WTC11 (cell line): Measurements from ENCODE around the gene GAREM2. TPM values are rescaled to one million over a fixed set of nuclear protein-coding genes. Genes with fewer than 3 reads are reported as not detected.

ENCODE experiments used
- ATAC-seq: fragments of 200-7000 bp; cut with Tn5 transposase; 2 replicates; pipeline ENCODE4 v1.10.0; 2021; ENCODE audit warnings: mild to moderate bottlenecking, moderate library complexity
- CTCF ChIA-PET: fragments of 300-600 bp; sonication (Branson Sonifier 250); formaldehyde crosslinking; loops from one replicate; lab custom pipeline; 2021; ENCODE audit warnings: antibody characterized with exemption; lab: Charles Lee
- POLR2A ChIA-PET: fragments of 350-600 bp; sonication (Branson Sonifier 250); formaldehyde crosslinking; loops from one replicate; lab custom pipeline; 2021; ENCODE audit warnings: antibody characterized with exemption; lab: Charles Lee
- DNase-seq: peaks from one replicate; pipeline ENCODE4 v3.0.0; 2021; ENCODE audit warnings: low spot score
- H3K27ac Mint-ChIP-seq: 2 replicates; pipeline ENCODE4 v1.8.0; 2021; ENCODE audit warnings: mixed read lengths
- H3K27me3 Mint-ChIP-seq: 2 replicates; pipeline ENCODE4 v1.8.0; 2021; ENCODE audit warnings: low read depth, mild to moderate bottlenecking, moderate library complexity, mixed read lengths
- H3K36me3 Mint-ChIP-seq: 2 replicates; pipeline ENCODE4 v1.8.0; 2021; ENCODE audit warnings: mixed read lengths
- H3K4me1 Mint-ChIP-seq: 2 replicates; pipeline ENCODE4 v1.8.0; 2022; ENCODE audit warnings: mixed read lengths
- H3K4me3 Mint-ChIP-seq: 2 replicates; pipeline ENCODE4 v1.8.0; 2021; ENCODE audit warnings: mild to moderate bottlenecking, moderate library complexity, mixed read lengths
- H3K9me3 Mint-ChIP-seq: 2 replicates; pipeline ENCODE4 v1.8.0; 2021; ENCODE audit warnings: mixed read lengths
- CBFB ChIP-seq: sonication (generic); formaldehyde crosslinking; IDR thresholded peaks from 2 replicates; pipeline ENCODE4 v1.8.1; 2022; ENCODE audit warnings: mild to moderate bottlenecking, low read depth, missing genetic modification reagents
- CREB1 ChIP-seq: sonication (generic); formaldehyde crosslinking; IDR thresholded peaks from 2 replicates; pipeline ENCODE4 v1.8.0; 2023; ENCODE audit warnings: mild to moderate bottlenecking, missing genetic modification reagents
- CREM ChIP-seq: sonication (generic); formaldehyde crosslinking; IDR thresholded peaks from 2 replicates; pipeline ENCODE4 v1.8.1; 2022; ENCODE audit warnings: mild to moderate bottlenecking, missing genetic modification reagents, moderate library complexity
- ETV6 ChIP-seq: sonication (generic); formaldehyde crosslinking; IDR thresholded peaks from 2 replicates; pipeline ENCODE4 v1.8.1; 2022; ENCODE audit warnings: mild to moderate bottlenecking, missing genetic modification reagents
- FOXJ3 ChIP-seq: sonication (generic); formaldehyde crosslinking; IDR thresholded peaks from 2 replicates; pipeline ENCODE4 v1.9.0; 2021; ENCODE audit warnings: missing genetic modification reagents, mild to moderate bottlenecking, borderline replicate concordance
- FOXP1 ChIP-seq: sonication (generic); formaldehyde crosslinking; IDR thresholded peaks from 2 replicates; pipeline ENCODE4 v1.8.0; 2022; ENCODE audit warnings: missing genetic modification reagents, mild to moderate bottlenecking, moderate library complexity, borderline replicate concordance
- GRHL2 ChIP-seq: fragments of 250-450 bp; sonication (Bioruptor Pico); IDR thresholded peaks from 2 replicates; pipeline ENCODE4 v1.8.0; 2022; ENCODE audit warnings: mild to moderate bottlenecking, moderate library complexity; ENCODE audit not compliant: insufficient replicate concordance, severe bottlenecking
- GTF2I ChIP-seq: fragments of 250-450 bp; sonication (Bioruptor Pico); conservative IDR thresholded peaks from 2 replicates; pipeline ENCODE4 v1.4.0; 2021; ENCODE audit warnings: mild to moderate bottlenecking
- NFYB ChIP-seq: sonication (generic); formaldehyde crosslinking; conservative IDR thresholded peaks from 2 replicates; pipeline ENCODE4 v1.8.0; 2022; ENCODE audit warnings: low read depth, missing genetic modification reagents
- NR2C2 ChIP-seq: sonication (generic); formaldehyde crosslinking; IDR thresholded peaks from 2 replicates; pipeline ENCODE4 v1.8.0; 2022; ENCODE audit warnings: mild to moderate bottlenecking, missing genetic modification reagents
- RELA ChIP-seq: sonication (generic); formaldehyde crosslinking; IDR thresholded peaks from 2 replicates; pipeline ENCODE4 v1.8.1; 2022; ENCODE audit warnings: missing genetic modification reagents, mild to moderate bottlenecking, borderline replicate concordance
- SMAD3 ChIP-seq: sonication (generic); formaldehyde crosslinking; IDR thresholded peaks from 2 replicates; pipeline ENCODE4 v1.8.0; 2022; ENCODE audit warnings: missing genetic modification reagents, mild to moderate bottlenecking, borderline replicate concordance
- SMAD4 ChIP-seq: sonication (generic); formaldehyde crosslinking; IDR thresholded peaks from 2 replicates; pipeline ENCODE4 v1.8.0; 2022; ENCODE audit warnings: mild to moderate bottlenecking, missing genetic modification reagents
- SOX15 ChIP-seq: fragments of 250-450 bp; sonication (Bioruptor Pico); IDR thresholded peaks from 2 replicates; pipeline ENCODE4 v1.9.0; 2021; ENCODE audit warnings: mild to moderate bottlenecking
- ZNF138 ChIP-seq: sonication (generic); formaldehyde crosslinking; conservative IDR thresholded peaks from 2 replicates; pipeline ENCODE4 v1.8.1; 2022; ENCODE audit warnings: mild to moderate bottlenecking, moderate library complexity, missing genetic modification reagents
- ZNF219 ChIP-seq: sonication (generic); formaldehyde crosslinking; IDR thresholded peaks from 2 replicates; pipeline ENCODE4 v1.8.0; 2023; ENCODE audit warnings: missing genetic modification reagents, mild to moderate bottlenecking, borderline replicate concordance
- ZNF396 ChIP-seq: fragments of 250-450 bp; sonication (Bioruptor Pico); IDR thresholded peaks from 2 replicates; pipeline ENCODE4 v1.8.0; 2021; ENCODE audit warnings: mild to moderate bottlenecking, moderate library complexity, borderline replicate concordance
- total RNA-seq: library from RNA; stranded (reverse); gene quantifications from 3 replicates; pipeline ENCODE4 v1.2.3, GENCODE V29; 2021
- TF ChIP-seq, protein P1 (sequence below): fragments of 250-450 bp; sonication (Bioruptor Pico); IDR thresholded peaks from 2 replicates; pipeline ENCODE4 v1.9.0; 2021; ENCODE audit warnings: mild to moderate bottlenecking
- TF ChIP-seq, protein P2 (sequence below): sonication (generic); formaldehyde crosslinking; IDR thresholded peaks from 2 replicates; pipeline ENCODE4 v1.8.1; 2022; ENCODE audit warnings: mild to moderate bottlenecking, moderate library complexity, missing genetic modification reagents
- TF ChIP-seq, protein P3 (sequence below): fragments of 200-600 bp; IDR thresholded peaks from 2 replicates; pipeline ENCODE4 v1.8.0; 2022; ENCODE audit warnings: antibody characterized with exemption

Gene GAREM2
- total RNA-seq, 1 experiment from 2014 or later, result 17.4 TPM

DNA sequence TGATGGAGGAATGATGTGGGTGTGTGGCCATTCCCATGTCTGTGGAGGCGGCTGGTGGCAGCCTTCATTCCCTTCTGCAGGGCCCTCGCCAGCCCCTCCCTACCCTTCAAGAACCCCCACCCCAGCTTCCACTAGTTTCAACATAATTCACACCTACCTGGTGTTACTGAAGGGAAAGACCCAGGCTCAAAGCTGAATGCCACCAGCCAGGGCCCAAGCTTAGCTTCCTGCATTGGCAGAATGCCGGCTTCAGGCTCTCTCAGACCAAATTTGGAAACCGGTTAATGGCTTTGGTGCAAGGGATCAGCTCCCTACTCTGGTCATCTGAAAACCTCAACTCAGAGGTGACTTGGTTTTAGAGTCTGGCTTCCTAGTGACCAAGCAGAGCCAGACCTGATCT is 16.9 kb downstream of the GAREM2 start (continued):
- TF ChIP-seq, protein P1, sequence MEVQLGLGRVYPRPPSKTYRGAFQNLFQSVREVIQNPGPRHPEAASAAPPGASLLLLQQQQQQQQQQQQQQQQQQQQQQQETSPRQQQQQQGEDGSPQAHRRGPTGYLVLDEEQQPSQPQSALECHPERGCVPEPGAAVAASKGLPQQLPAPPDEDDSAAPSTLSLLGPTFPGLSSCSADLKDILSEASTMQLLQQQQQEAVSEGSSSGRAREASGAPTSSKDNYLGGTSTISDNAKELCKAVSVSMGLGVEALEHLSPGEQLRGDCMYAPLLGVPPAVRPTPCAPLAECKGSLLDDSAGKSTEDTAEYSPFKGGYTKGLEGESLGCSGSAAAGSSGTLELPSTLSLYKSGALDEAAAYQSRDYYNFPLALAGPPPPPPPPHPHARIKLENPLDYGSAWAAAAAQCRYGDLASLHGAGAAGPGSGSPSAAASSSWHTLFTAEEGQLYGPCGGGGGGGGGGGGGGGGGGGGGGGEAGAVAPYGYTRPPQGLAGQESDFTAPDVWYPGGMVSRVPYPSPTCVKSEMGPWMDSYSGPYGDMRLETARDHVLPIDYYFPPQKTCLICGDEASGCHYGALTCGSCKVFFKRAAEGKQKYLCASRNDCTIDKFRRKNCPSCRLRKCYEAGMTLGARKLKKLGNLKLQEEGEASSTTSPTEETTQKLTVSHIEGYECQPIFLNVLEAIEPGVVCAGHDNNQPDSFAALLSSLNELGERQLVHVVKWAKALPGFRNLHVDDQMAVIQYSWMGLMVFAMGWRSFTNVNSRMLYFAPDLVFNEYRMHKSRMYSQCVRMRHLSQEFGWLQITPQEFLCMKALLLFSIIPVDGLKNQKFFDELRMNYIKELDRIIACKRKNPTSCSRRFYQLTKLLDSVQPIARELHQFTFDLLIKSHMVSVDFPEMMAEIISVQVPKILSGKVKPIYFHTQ (CRISPR knock-in tag), result no peak
- TF ChIP-seq FOXP1 (CRISPR knock-in tag) (no peak), ETV6 (CRISPR knock-in tag) (no peak), FOXJ3 (CRISPR knock-in tag) (no peak), ZNF219 (no peak), NR2C2 (CRISPR knock-in tag) (no peak)
- TF ChIP-seq, all 79 proteins: peak for 0

DNA sequence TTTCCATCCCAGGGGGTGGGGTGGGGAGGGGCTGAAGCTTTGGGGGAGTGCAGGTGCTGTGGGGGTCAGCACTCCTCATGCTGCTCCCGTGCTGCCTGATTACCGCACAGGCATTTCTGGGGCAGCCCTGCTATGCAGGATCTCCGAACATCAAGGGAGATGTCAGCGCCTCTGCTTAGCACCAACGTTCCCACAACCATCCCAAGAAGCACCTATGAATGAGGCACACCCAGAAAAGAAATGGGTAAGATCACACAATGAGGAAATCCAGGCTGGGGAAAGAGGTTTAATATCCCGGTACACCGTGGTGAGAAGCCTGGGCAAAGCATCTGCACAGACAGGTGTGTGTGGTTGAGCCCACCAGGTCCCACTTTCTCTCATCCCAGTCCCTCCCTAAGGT is 17.5 kb downstream of the GAREM2 start:
- ATAC-seq, result no peak
- Mint-ChIP-seq H3K4me3 (no peak overlapping the region), H3K4me1 (peaks cover 6% of the 10 kb centered on the region), H3K27me3 (peaks cover 2% of the 10 kb centered on the region; the same call in 1 of the 2 replicates), H3K9me3 (no peaks in the 10 kb centered on the region), H3K36me3 (peaks cover 45% of the 10 kb centered on the region), H3K27ac (no peak overlapping the region)
- TF ChIP-seq, protein P2, sequence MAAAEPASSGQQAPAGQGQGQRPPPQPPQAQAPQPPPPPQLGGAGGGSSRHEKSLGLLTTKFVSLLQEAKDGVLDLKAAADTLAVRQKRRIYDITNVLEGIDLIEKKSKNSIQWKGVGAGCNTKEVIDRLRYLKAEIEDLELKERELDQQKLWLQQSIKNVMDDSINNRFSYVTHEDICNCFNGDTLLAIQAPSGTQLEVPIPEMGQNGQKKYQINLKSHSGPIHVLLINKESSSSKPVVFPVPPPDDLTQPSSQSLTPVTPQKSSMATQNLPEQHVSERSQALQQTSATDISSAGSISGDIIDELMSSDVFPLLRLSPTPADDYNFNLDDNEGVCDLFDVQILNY, result no peak
- no peak for TF ChIP-seq NFYB (CRISPR knock-in tag)
- no peak for TF ChIP-seq CREB1
- no peak for TF ChIP-seq ZNF396 (CRISPR knock-in tag)
- no peak for TF ChIP-seq CREM
- TF ChIP-seq, protein P3, sequence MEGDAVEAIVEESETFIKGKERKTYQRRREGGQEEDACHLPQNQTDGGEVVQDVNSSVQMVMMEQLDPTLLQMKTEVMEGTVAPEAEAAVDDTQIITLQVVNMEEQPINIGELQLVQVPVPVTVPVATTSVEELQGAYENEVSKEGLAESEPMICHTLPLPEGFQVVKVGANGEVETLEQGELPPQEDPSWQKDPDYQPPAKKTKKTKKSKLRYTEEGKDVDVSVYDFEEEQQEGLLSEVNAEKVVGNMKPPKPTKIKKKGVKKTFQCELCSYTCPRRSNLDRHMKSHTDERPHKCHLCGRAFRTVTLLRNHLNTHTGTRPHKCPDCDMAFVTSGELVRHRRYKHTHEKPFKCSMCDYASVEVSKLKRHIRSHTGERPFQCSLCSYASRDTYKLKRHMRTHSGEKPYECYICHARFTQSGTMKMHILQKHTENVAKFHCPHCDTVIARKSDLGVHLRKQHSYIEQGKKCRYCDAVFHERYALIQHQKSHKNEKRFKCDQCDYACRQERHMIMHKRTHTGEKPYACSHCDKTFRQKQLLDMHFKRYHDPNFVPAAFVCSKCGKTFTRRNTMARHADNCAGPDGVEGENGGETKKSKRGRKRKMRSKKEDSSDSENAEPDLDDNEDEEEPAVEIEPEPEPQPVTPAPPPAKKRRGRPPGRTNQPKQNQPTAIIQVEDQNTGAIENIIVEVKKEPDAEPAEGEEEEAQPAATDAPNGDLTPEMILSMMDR, result no peak
- TF ChIP-seq CBFB (CRISPR knock-in tag), result no peak
- TF ChIP-seq SOX15 (CRISPR knock-in tag), result no peak
- TF ChIP-seq GTF2I (CRISPR knock-in tag), result no peak
- no peak for TF ChIP-seq GRHL2 (CRISPR knock-in tag)
- POLR2A ChIA-PET, result no interaction called here
- DNase-seq, result no peak
- CTCF ChIA-PET, result no interaction called here

DNA sequence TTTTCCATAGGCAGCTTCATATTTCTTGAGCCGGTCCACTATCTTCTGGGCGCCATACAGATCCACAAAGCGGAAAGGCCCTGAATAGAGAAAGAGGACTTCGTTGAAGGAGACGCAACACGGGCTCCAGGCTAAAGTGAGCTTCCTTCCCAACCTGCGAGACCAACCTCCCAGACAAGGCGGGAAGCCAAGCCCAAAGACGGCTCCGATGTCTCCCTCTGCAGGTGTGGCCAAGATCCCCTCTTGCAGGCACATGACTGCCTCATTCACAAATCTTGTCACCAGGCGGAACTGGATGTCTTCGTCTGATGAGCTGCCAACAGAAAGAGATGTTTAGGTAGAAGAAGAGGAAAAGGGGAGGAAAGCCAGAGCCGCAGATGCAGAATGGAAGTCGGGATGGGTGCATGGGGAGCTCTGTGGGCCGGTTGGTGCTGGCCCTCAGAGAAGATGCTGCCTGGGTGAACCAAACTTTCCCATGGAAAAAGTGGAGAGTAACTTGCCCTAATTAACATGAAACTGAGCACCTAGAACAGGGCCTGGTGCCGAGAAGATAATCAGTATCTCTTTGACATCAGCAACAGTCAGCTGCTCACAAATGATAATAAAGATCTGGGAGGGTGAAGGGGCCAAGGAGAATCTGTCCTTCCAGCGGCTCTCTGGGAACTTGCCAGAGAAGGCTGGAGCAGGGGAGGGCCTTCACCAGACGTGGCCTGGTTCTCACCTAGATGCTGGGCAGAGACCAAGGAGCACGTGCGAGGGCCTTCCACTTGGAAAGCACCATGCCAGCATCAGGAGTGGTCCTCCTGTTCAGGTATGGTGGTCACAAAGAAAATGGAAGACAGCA is 18.6 kb downstream of the GAREM2 start:
- DNase-seq, result no peak
- CTCF ChIA-PET, result interaction anchor here (0.6 to 1.5 kb wide), 4 partner anchors 12 to 241 kb away, joined by 3 to 8 read pairs (median 4); partner anchors contain the start of gene GAREM2

More for the DNA sequence above, 18.6 kb downstream of the GAREM2 start:
- Mint-ChIP-seq H3K9me3 (no peaks in the 10 kb centered on the region), H3K4me3 (no peak overlapping the region), H3K27ac (peak overlapping the region; percentile 38; the same call in 1 of the 2 replicates), H3K4me1 (0 out of 2 replicates have a peak, but pooled peaks cover 3% of the 10 kb centered on the region), H3K36me3 (peaks cover 52% of the 10 kb centered on the region), H3K27me3 (no peaks in the 10 kb centered on the region)
- TF ChIP-seq SMAD3 (CRISPR knock-in tag) (no peak), SMAD4 (CRISPR knock-in tag) (no peak), RELA (CRISPR knock-in tag) (no peak), ZNF138 (no peak), FOXP1 (CRISPR knock-in tag) (no peak), ETV6 (CRISPR knock-in tag) (no peak)
- TF ChIP-seq, protein P2, result no peak
- POLR2A ChIA-PET, result no interaction called here
- ATAC-seq, result peak; percentile 21; the same call in 1 of the 2 replicates
